Measurements from ENCODE around the gene OR11A1. TPM values are rescaled to one million over a fixed set of nuclear protein-coding genes. Genes with fewer than 3 reads are reported as not detected.

OR11A1 gene
- total and polyA plus RNA-seq, 4 donors, result not detected

GRCh38 chr6:29486577-29486976 is 29.7 kb upstream of the OR11A1 start:
- Histone ChIP-seq H3K9ac (ENCODE audit: low read depth in 1 of 2, low read length in 2 of 2) (no peak overlapping the region), H3K27me3 (ENCODE audit: control insufficient read depth in 4 of 4, insufficient read depth in 4 of 4, low read length in 3 of 4) (no peaks in the 10 kb centered on the region), H3K27ac (ENCODE audit: low read depth in 1 of 2, low read length in 2 of 2) (no peak overlapping the region), H3K4me3 (ENCODE audit: low read depth in 1 of 3, low read length in 3 of 3) (no peak overlapping the region), H3K9me3 (ENCODE audit: control insufficient read depth in 4 of 4, low read length in 3 of 4) (no peaks in the 10 kb centered on the region), H3K36me3 (ENCODE audit: control insufficient read depth in 4 of 4, insufficient read depth in 3 of 4, low read depth in 1 of 4, low read length in 3 of 4) (no peaks in the 10 kb centered on the region), H3K4me1 (ENCODE audit: control insufficient read depth in 4 of 4, insufficient read depth in 4 of 4, low read length in 3 of 4) (peaks cover 0 to 9% (median 2%) of the 10 kb centered on the region in 4 donors)
- 69% methylated on average over 4 of the region's 4 CpGs for WGBS
- TF ChIP-seq, protein P1, sequence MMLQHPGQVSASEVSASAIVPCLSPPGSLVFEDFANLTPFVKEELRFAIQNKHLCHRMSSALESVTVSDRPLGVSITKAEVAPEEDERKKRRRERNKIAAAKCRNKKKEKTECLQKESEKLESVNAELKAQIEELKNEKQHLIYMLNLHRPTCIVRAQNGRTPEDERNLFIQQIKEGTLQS (IDR thresholded peaks at IDR 0.05), result no peak
- TF ChIP-seq REST (IDR thresholded peaks at IDR 0.05) (no peak), RAD21 (IDR thresholded peaks at IDR 0.05) (no peak), ZBTB33 (IDR thresholded peaks at IDR 0.05) (no peak), MAX (IDR thresholded peaks at IDR 0.05) (no peak), JUND (IDR thresholded peaks at IDR 0.05) (no peak), YY1 (IDR thresholded peaks at IDR 0.05) (no peak), FOXA2 (IDR thresholded peaks at IDR 0.05) (no peak), RXRA (IDR thresholded peaks at IDR 0.05) (no peak), TAF1 (conservative IDR thresholded peaks at IDR 0.05) (no peak), HNF4A (conservative IDR thresholded peaks at IDR 0.05) (no peak), GABPA (IDR thresholded peaks at IDR 0.05 in 1 of 2, conservative IDR thresholded peaks at IDR 0.05 in 1 of 2) (no peak), EGR1 (IDR thresholded peaks at IDR 0.05; ENCODE audit: low read depth in 2 of 2) (no peak), FOXA1 (IDR thresholded peaks at IDR 0.05) (no peak), CTCF (IDR thresholded peaks at IDR 0.05; ENCODE audit: low read depth, low read length, missing input control) (no peak), HNF4G (IDR thresholded peaks at IDR 0.05) (no peak), SP1 (IDR thresholded peaks at IDR 0.05) (no peak), NR2F2 (IDR thresholded peaks at IDR 0.05) (no peak)
- peak; percentile 6 for DNase-seq (ENCODE audit: low spot score)

Measured in liver (tissue), 9 donors.